BLaER1 (cell line): Measurements from ENCODE around the gene PKD2L1.

ENCODE experiments used
- H3K27ac ChIP-seq: shearing (Covaris generic); formaldehyde crosslinking; 2 replicates; pipeline ENCODE4 v1.8.1; 2022
- H3K27me3 ChIP-seq: shearing (Covaris generic); formaldehyde crosslinking; 2 replicates; pipeline ENCODE4 v1.8.1; 2022
- H3K36me3 ChIP-seq: shearing (Covaris generic); formaldehyde crosslinking; 2 replicates; pipeline ENCODE4 v1.8.1; 2022
- H3K4me1 ChIP-seq: shearing (Covaris generic); formaldehyde crosslinking; 2 replicates; pipeline ENCODE4 v1.8.1; 2022
- H3K4me2 ChIP-seq: shearing (Covaris generic); formaldehyde crosslinking; 2 replicates; pipeline ENCODE4 v1.8.1; 2022
- H3K4me3 ChIP-seq: shearing (Covaris generic); formaldehyde crosslinking; 2 replicates; pipeline ENCODE4 v1.8.1; 2022
- H3K9ac ChIP-seq: shearing (Covaris generic); formaldehyde crosslinking; 2 replicates; pipeline ENCODE4 v1.8.1; 2022
- H3K9me3 ChIP-seq: shearing (Covaris generic); formaldehyde crosslinking; 2 replicates; pipeline ENCODE4 v1.8.1; 2022
- H4K20me1 ChIP-seq: shearing (Covaris generic); formaldehyde crosslinking; 2 replicates; pipeline ENCODE4 v1.8.1; 2022
- Cebpa-rat ChIP-seq: shearing (Covaris generic); IDR thresholded peaks from 2 replicates; pipeline ENCODE4 v1.8.1; 2022

The PKD2L1 gene

DNA sequence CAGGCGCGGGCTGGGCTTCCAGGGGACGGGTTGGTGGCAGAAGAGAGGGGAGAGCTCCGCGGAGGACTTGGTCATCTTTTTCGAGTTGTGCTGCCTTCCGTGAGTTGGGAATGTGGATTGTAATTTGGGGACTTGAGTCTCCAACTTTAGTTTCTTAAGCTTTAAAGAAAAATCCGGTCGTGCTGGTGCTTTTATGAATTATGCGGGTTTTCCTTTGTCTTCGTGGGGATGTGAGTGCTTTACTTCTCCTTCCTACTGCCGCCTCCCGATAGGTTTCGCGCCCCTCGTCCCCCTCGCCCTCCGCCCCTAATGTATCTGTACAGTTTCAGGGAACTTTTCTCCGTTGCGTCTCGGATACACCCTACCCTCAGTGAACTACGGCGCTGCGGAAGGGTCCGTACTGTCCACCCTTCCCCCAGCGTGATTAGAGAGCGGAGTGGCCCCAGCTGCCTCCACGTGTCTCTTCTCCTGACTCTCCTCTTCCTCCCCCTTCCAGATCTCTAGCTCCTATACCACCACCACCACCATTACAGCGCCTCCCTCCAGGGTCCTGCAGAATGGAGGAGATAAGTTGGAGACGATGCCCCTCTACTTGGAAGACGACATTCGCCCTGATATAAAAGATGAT, 17.7 kb upstream of the PKD2L1 start:
- H3K36me3 ChIP-seq, result peaks cover 45% of the 10 kb centered on the region
- H3K4me2 ChIP-seq, result peak overlapping the region; percentile 97
- no peaks in the 10 kb centered on the region for H3K27me3 ChIP-seq
- H3K9ac ChIP-seq, result peak overlapping the region; percentile 97
- H3K9me3 ChIP-seq, result no peaks in the 10 kb centered on the region
- peak overlapping the region; percentile 93 for H3K27ac ChIP-seq
- no peak for TF ChIP-seq Cebpa-rat
- peaks cover 47% of the 10 kb centered on the region for H4K20me1 ChIP-seq
- H3K4me1 ChIP-seq, result peaks cover 56% of the 10 kb centered on the region
- peak overlapping the region; percentile 95 for H3K4me3 ChIP-seq

DNA sequence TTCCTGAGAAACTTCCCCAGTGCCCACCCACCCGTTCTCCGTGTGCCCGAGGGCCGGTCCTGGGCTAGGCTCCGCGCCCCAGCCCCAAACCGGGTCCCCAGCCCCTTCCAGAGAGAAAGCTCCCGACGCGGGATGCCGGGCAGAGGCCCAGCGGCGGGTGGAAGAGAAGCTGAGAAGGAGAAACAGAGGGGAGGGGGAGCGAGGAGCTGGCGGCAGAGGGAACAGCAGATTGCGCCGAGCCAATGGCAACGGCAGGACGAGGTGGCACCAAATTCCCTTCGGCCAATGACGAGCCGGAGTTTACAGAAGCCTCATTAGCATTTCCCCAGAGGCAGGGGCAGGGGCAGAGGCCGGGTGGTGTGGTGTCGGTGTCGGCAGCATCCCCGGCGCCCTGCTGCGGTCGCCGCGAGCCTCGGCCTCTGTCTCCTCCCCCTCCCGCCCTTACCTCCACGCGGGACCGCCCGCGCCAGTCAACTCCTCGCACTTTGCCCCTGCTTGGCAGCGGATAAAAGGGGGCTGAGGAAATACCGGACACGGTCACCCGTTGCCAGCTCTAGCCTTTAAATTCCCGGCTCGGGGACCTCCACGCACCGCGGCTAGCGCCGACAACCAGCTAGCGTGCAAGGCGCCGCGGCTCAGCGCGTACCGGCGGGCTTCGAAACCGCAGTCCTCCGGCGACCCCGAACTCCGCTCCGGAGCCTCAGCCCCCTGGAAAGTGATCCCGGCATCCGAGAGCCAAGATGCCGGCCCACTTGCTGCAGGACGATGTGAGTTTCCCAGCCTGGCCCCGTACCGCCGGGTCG, 16.9 kb upstream of the PKD2L1 start, which contains the start of gene SCD:
Gene SCD, plus strand, starts transcription at position 469 of the 803 bp plus-strand sequence. Its CDS starts 272 bp downstream, at position 741.
- peaks cover 51% of the 10 kb centered on the region for H3K4me1 ChIP-seq
- peaks cover 40% of the 10 kb centered on the region for H4K20me1 ChIP-seq
- H3K9me3 ChIP-seq, result no peaks in the 10 kb centered on the region

DNA sequence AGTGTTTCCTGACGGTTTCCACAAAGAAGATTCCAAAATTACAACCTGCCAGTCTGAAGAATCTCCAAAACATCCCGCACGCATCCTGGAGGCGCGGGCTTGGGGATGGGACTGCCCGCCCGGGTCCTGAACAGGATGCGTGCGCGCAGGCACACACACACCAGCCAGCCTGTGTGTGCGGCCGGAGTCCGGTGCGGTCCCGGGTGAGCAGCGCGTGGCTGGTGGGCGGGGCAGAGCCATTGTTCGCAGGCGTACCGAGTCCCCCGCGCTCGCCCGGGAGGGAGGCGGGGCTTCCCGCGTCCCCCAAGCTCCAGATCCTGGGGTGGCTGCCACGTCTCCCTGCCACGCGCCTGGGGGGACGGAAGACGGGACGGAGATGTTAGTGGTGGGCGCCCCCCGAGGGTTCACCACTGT, 16.3 kb upstream of the PKD2L1 start:
- H3K4me3 ChIP-seq, result peak overlapping the region; percentile 95
- H3K9me3 ChIP-seq, result no peaks in the 10 kb centered on the region
- peak overlapping the region; percentile 97 for H3K4me2 ChIP-seq
- H4K20me1 ChIP-seq, result peaks cover 34% of the 10 kb centered on the region
- TF ChIP-seq Cebpa-rat, result no peak
- peak overlapping the region; percentile 97 for H3K9ac ChIP-seq
- H3K27me3 ChIP-seq, result no peaks in the 10 kb centered on the region
- peaks cover 31% of the 10 kb centered on the region for H3K36me3 ChIP-seq
- H3K27ac ChIP-seq, result peak overlapping the region; percentile 93
- peaks cover 45% of the 10 kb centered on the region for H3K4me1 ChIP-seq

More for the DNA sequence above, 16.9 kb upstream of the PKD2L1 start, which contains the start of gene SCD:
- Histone ChIP-seq H3K27ac (peak within 1 kb of the TSS; percentile 93), H3K27me3 (no peaks in the 10 kb centered on the region), H3K4me3 (peak within 1 kb of the TSS; percentile 95), H3K36me3 (peaks cover 37% of the 10 kb centered on the region), H3K9ac (peak within 1 kb of the TSS; percentile 97), H3K4me2 (peak within 1 kb of the TSS; percentile 97)
- TF ChIP-seq Cebpa-rat, result no peak

DNA sequence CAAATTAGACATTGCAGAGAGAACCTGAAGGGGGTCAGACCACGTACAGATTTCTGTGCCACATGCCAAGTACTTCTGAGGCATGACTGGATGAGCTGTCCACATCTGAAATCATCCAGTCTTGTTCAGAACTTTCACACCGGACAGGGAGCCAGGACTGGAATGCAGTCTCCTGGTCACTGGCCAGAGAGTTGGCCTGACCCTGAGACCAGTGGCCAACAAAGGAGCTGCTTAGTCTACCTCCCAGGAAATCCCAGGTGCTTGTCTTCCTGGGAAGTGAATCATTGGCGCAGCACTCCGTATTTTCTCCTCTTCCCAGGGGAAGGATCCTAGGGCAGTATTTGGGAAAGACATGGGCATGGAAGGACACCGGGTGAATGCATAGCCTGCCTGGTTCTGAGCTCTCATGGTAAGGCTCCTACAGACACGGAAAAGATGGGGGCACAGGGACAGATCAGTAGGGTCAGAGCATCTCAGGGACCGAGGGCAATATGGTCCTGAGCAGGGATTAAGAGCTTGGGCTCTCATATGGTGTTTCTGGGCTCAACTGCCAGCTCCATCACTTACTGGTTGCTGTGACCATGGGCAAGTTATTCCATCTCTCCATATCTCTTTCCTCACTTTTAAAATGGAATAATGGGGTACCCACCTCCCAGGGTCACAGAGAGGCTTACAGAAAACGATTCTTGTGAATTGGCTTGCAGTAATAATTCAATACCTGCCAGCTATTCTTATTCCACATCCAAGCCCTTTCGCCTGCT, 15.7 kb upstream of the PKD2L1 start:
- Histone ChIP-seq H3K27me3 (no peaks in the 10 kb centered on the region), H3K36me3 (peaks cover 25% of the 10 kb centered on the region), H3K4me1 (peaks cover 39% of the 10 kb centered on the region), H3K9ac (peak overlapping the region; percentile 97), H3K9me3 (no peaks in the 10 kb centered on the region), H3K27ac (peak overlapping the region; percentile 93), H4K20me1 (peaks cover 28% of the 10 kb centered on the region), H3K4me2 (peak overlapping the region; percentile 97), H3K4me3 (peak overlapping the region; percentile 95)
- no peak for TF ChIP-seq Cebpa-rat

DNA sequence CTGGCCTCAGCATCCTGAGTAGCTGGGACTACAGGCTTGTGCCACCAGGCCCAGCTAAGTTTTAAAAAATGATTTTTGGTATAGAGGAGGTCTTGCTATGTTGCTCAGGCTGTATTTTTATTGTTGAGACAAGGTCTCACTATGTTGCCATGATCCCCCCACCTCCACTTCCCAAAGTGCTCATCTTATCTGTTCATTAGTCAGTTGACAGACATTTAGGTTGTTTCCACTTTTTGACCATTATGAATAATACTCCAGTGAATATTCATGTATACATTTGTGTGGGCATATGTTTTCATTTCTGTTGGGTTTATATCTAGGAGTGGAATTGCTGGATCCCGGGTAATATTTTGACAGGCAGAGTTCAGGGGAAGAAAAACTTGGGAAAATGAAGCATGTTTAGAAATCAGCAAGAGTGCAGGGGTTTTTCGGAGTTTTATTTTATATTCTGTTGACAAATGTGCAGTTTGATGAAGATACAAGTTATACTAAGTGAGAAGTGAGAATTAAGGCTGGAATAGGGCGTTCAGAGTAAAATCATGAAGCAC, 14.3 kb upstream of the PKD2L1 start:
- TF ChIP-seq Cebpa-rat, result no peak
- peaks cover 14% of the 10 kb centered on the region for H4K20me1 ChIP-seq
- no peak overlapping the region for H3K4me3 ChIP-seq
- peaks cover 11% of the 10 kb centered on the region for H3K36me3 ChIP-seq
- no peaks in the 10 kb centered on the region for H3K9me3 ChIP-seq
- H3K4me1 ChIP-seq, result peaks cover 28% of the 10 kb centered on the region
- no peak overlapping the region for H3K4me2 ChIP-seq
- no peaks in the 10 kb centered on the region for H3K27me3 ChIP-seq
- no peak overlapping the region for H3K9ac ChIP-seq
- no peak overlapping the region for H3K27ac ChIP-seq

DNA sequence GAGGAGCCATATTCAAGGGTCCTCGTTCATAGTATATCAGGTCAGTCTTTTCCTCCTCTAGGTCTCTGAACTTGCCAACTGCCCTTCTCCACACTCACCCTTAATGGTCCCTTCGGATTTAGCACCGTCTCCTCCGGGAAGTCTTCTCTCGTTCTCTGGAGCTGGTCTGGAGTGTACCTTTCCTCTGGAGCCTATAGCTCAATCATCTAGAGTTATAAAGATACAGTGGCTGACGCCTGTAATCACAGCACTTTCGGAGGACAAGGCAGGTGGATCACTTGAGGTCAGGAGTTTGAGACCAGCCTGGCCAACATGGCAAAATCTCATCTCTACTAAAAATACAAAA, 12.6 kb upstream of the PKD2L1 start:
- H3K4me1 ChIP-seq, result peaks cover 23% of the 10 kb centered on the region
- H3K4me2 ChIP-seq, result no peak overlapping the region

DNA sequence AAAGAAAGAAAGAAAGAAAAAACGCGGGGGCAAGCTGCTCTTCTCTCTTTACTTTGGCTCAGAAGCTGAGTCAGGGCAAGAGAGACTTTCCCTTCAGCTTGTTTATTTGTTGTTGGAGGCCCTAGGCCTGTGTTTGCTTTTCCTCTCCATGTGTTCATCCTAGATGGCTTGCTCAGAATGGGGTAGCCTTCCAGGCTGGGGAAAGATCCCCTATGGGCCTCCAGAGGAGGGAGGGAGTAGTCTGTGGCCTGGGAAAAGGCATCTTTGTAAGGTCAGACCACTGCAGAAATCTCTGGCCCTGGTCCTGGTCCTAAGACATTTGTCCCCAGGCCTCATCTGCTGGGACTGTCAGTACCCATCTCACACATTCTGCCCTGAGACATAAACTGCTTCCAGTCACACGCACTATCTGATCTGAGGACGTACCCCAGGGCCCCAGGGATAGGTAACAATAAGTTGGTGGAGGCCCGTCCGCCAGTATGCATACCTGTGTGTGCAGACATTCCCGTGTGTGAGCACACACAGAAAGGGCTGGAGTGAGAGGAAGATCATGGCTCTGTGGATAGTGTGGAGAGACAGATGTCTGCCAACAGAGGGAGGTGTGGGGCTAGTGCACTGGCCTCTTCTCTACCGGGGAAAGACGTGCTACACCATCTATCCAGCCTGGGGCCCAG, 12.1 kb upstream of the PKD2L1 start:
- TF ChIP-seq Cebpa-rat, result no peak
- Histone ChIP-seq H3K4me1 (peaks cover 23% of the 10 kb centered on the region), H4K20me1 (no peaks in the 10 kb centered on the region), H3K36me3 (no peaks in the 10 kb centered on the region), H3K27me3 (no peaks in the 10 kb centered on the region), H3K4me3 (no peak overlapping the region), H3K27ac (no peak overlapping the region), H3K9ac (no peak overlapping the region), H3K4me2 (no peak overlapping the region), H3K9me3 (no peaks in the 10 kb centered on the region)

More for the DNA sequence above, 12.6 kb upstream of the PKD2L1 start:
- H3K9me3 ChIP-seq, result no peaks in the 10 kb centered on the region
- TF ChIP-seq Cebpa-rat, result no peak
- H3K27ac ChIP-seq, result no peak overlapping the region
- no peaks in the 10 kb centered on the region for H3K36me3 ChIP-seq
- H3K27me3 ChIP-seq, result no peaks in the 10 kb centered on the region
- no peaks in the 10 kb centered on the region for H4K20me1 ChIP-seq
- H3K4me3 ChIP-seq, result no peak overlapping the region
- H3K9ac ChIP-seq, result no peak overlapping the region

DNA sequence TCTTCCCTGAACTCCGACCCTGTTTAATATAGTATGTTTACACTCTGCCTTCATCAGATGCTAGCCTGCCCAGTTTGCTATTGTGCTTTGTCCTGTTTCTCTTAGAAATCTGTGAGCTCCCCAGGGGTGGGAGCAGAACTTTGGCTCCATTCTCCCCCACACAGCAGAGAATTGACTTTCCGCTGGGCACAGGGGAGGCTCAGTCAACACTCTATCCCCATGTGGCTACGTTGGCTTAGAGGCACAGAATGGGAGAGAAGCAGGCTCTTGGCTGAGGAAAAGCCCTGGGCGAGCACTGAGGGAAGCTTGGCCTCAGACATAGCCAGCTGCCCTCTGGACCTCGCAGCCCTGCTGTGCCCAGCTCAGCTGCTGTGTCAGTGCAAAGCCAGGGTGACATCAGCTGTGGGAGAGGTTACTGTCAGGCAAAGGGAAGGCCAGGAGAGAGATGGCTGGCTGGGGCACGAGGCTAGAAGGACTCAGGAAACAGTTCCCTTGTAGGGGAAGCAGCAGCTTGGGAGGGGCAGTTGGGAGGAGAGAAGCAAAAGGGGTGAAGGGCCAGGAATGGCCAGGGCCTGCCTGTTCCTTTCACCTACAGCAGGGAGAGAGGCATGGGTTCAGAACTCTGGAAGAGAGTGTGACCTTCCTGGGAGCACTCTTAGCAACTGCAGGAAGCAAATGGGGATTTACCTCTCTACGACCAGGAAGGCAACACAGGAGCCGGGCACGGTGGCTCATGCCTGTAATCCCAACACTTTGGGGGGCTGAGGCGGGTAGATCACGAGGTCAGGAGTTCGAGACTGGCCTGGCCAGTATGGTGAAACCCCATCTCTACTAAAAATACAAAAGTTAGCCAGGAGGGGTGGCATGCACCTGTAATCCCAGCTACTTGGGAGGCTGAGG, 11.2 kb upstream of the PKD2L1 start:
- Histone ChIP-seq H3K4me3 (no peak overlapping the region), H3K4me1 (peaks cover 23% of the 10 kb centered on the region), H3K27me3 (no peaks in the 10 kb centered on the region), H3K9ac (no peak overlapping the region), H3K27ac (no peak overlapping the region), H3K4me2 (no peak overlapping the region), H3K9me3 (no peaks in the 10 kb centered on the region), H3K36me3 (no peaks in the 10 kb centered on the region), H4K20me1 (no peaks in the 10 kb centered on the region)
- TF ChIP-seq Cebpa-rat, result no peak
